A549 (cell line): ENCODE results near the gene TSTD2.

Experiments
- CTCF ChIP-seq: fragments of >200 bp; sonication (Bioruptor Twin); formaldehyde crosslinking; IDR thresholded peaks from 3 replicates; pipeline ENCODE4 v1.5.1; 2016
- REST ChIP-seq: fragments of 200-600 bp; sonication (generic); IDR thresholded peaks from 2 replicates; pipeline ENCODE4 v1.6.1; 2016; ENCODE audit warnings: antibody characterized with exemption, mild to moderate bottlenecking, moderate library complexity

GRCh38 chr9:97562542-97562941 is 70.6 kb downstream of the TSTD2 start:
- TF ChIP-seq REST (no peak), CTCF (no peak)
